H9 (cell line): Measurements from ENCODE around the gene ELAPOR1. TPM values are rescaled to one million over a fixed set of nuclear protein-coding genes. Genes with fewer than 3 reads are reported as not detected.

ENCODE experiments used
- DNase-seq: peaks from one replicate; pipeline ENCODE4 v3.0.0-alpha.2; 2017
- H2AFZ ChIP-seq: one replicate; pipeline ENCODE4 v1.6.1; 2013; ENCODE audit warnings: mild to moderate bottlenecking, low read length, control low read depth, moderate library complexity
- H2AK5ac ChIP-seq: 2 replicates; pipeline ENCODE4 v1.6.1; 2013; ENCODE audit warnings: low read length, control low read depth, mixed read lengths; ENCODE audit not compliant: insufficient read length
- H2BK120ac ChIP-seq: one replicate; pipeline ENCODE4 v1.6.1; 2013; ENCODE audit warnings: low read depth, mild to moderate bottlenecking, low read length, control low read depth, inconsistent platforms; ENCODE audit not compliant: poor library complexity, severe bottlenecking
- H2BK12ac ChIP-seq: 2 replicates; pipeline ENCODE4 v1.6.1; 2013; ENCODE audit warnings: low read length, control low read depth, mixed read lengths, low read depth; ENCODE audit not compliant: insufficient read length
- H2BK15ac ChIP-seq: 2 replicates; pipeline ENCODE4 v1.6.1; 2013; ENCODE audit warnings: low read depth, low read length, control low read depth
- H2BK20ac ChIP-seq: one replicate; pipeline ENCODE4 v1.6.1; 2013; ENCODE audit warnings: low read depth, mild to moderate bottlenecking, low read length, control low read depth, inconsistent platforms; ENCODE audit not compliant: poor library complexity, severe bottlenecking
- H2BK5ac ChIP-seq: 2 replicates; pipeline ENCODE4 v1.6.1; 2013; ENCODE audit warnings: low read length, control low read depth, mixed read lengths; ENCODE audit not compliant: insufficient read length
- H3K14ac ChIP-seq: 2 replicates; pipeline ENCODE4 v1.6.1; 2013; ENCODE audit warnings: low read length, control low read depth; ENCODE audit not compliant: insufficient read depth
- H3K18ac ChIP-seq: 2 replicates; pipeline ENCODE4 v1.6.1; 2013; ENCODE audit warnings: low read depth, mild to moderate bottlenecking, mixed read lengths, low read length, control low read depth; ENCODE audit not compliant: insufficient read length
- H3K23ac ChIP-seq: 2 replicates; pipeline ENCODE4 v1.6.1; 2013; ENCODE audit warnings: low read length, control low read depth, mixed read lengths, low read depth; ENCODE audit not compliant: insufficient read length
- H3K23me2 ChIP-seq: 2 replicates; pipeline ENCODE4 v1.6.1; 2013; ENCODE audit warnings: low read depth, mild to moderate bottlenecking, mixed read lengths, low read length, control low read depth; ENCODE audit not compliant: insufficient read length, poor library complexity, severe bottlenecking
- H3K27ac ChIP-seq: 2 replicates; pipeline ENCODE4 v1.5.1; 2013; ENCODE audit warnings: low read length, control low read depth, mixed read lengths, low read depth; ENCODE audit not compliant: insufficient read length
- H3K27me3 ChIP-seq: 2 replicates; pipeline ENCODE4 v1.6.1; 2013; ENCODE audit warnings: low read length, control low read depth, inconsistent platforms; ENCODE audit not compliant: insufficient read depth
- H3K4ac ChIP-seq: 2 replicates; pipeline ENCODE4 v1.6.1; 2013; ENCODE audit warnings: low read depth, mild to moderate bottlenecking, control low read depth, inconsistent platforms, low read length, moderate library complexity
- H3K4me1 ChIP-seq: 2 replicates; pipeline ENCODE4 v1.6.1; 2013; ENCODE audit warnings: low read length, control low read depth, inconsistent platforms; ENCODE audit not compliant: insufficient read depth
- H3K4me2 ChIP-seq: 2 replicates; pipeline ENCODE4 v1.6.1; 2013; ENCODE audit warnings: low read length, control low read depth, mixed read lengths; ENCODE audit not compliant: insufficient read length, insufficient read depth
- H3K56ac ChIP-seq: 2 replicates; pipeline ENCODE4 v1.6.1; 2013; ENCODE audit warnings: low read depth, mild to moderate bottlenecking, mixed read lengths, low read length, control low read depth; ENCODE audit not compliant: insufficient read length
- H3K79me1 ChIP-seq: 2 replicates; pipeline ENCODE4 v1.6.1; 2013; ENCODE audit warnings: low read depth, mild to moderate bottlenecking, moderate library complexity, low read length, control low read depth, inconsistent platforms; ENCODE audit not compliant: insufficient read depth, poor library complexity, severe bottlenecking
- H3K79me2 ChIP-seq: 2 replicates; pipeline ENCODE4 v1.6.1; 2013; ENCODE audit warnings: low read length, control low read depth, inconsistent platforms; ENCODE audit not compliant: insufficient read depth
- H3K9ac ChIP-seq: 2 replicates; pipeline ENCODE4 v1.6.1; 2013; ENCODE audit warnings: low read length, control low read depth, mixed read lengths; ENCODE audit not compliant: insufficient read length; ENCODE audit errors: extremely low read depth
- H3K9me3 ChIP-seq: one replicate; pipeline ENCODE4 v1.6.1; 2013; ENCODE audit warnings: low read depth, low read length, inconsistent platforms; ENCODE audit not compliant: control insufficient read depth
- H3T11ph ChIP-seq: one replicate; pipeline ENCODE4 v1.6.1; 2013; ENCODE audit warnings: mild to moderate bottlenecking, low read length, control low read depth, inconsistent platforms
- H4K20me1 ChIP-seq: one replicate; pipeline ENCODE4 v1.6.1; 2013; ENCODE audit not compliant: control insufficient read depth, insufficient read length, insufficient read depth
- H4K5ac ChIP-seq: 2 replicates; pipeline ENCODE4 v1.6.1; 2013; ENCODE audit warnings: low read depth, mild to moderate bottlenecking, mixed read lengths, low read length, control low read depth; ENCODE audit not compliant: insufficient read length
- H4K8ac ChIP-seq: replicated peaks from 2 replicates; pipeline ENCODE4 v1.6.1; 2013; ENCODE audit warnings: low read length, control low read depth, mixed read lengths, low read depth; ENCODE audit not compliant: insufficient read length
- H4K91ac ChIP-seq: 2 replicates; pipeline ENCODE4 v1.6.1; 2013; ENCODE audit warnings: low read depth, mild to moderate bottlenecking, moderate library complexity, mixed read lengths, low read length, control low read depth; ENCODE audit not compliant: insufficient read length
- H3K27ac Mint-ChIP-seq, 3 experiments: 2 replicates in 2 of 3; 3 replicates in 1 of 3; pipeline ENCODE4 v1.8.0; 2020 to 2021; ENCODE audit warnings: mixed read lengths in 3 of 3, mild to moderate bottlenecking in 1 of 3, moderate library complexity in 1 of 3
- H3K27me3 Mint-ChIP-seq: 2 replicates; pipeline ENCODE4 v1.8.0; 2021; ENCODE audit warnings: low read depth, mild to moderate bottlenecking, moderate library complexity, mixed read lengths
- H3K36me3 Mint-ChIP-seq, 3 experiments: 2 replicates in 2 of 3; 3 replicates in 1 of 3; pipeline ENCODE4 v1.8.0; 2020 to 2021; ENCODE audit warnings: low read depth in 3 of 3, mixed read lengths in 3 of 3; ENCODE audit not compliant: insufficient read depth in 1 of 3
- H3K4me1 Mint-ChIP-seq, 2 experiments: 2 replicates each; pipeline ENCODE4 v1.8.0; 2020; ENCODE audit warnings: mixed read lengths in 2 of 2
- H3K4me3 Mint-ChIP-seq, 2 experiments: 2 replicates in 1 of 2; 3 replicates in 1 of 2; pipeline ENCODE4 v1.8.0; 2020 to 2021; ENCODE audit warnings: mild to moderate bottlenecking in 2 of 2, mixed read lengths in 2 of 2, moderate library complexity in 1 of 2
- H3K9me3 Mint-ChIP-seq, 2 experiments: 2 replicates in 1 of 2; 3 replicates in 1 of 2; pipeline ENCODE4 v1.8.0; 2020; ENCODE audit warnings: mild to moderate bottlenecking in 2 of 2, mixed read lengths in 2 of 2, moderate library complexity in 1 of 2
- CTCF ChIP-seq: fragments of 200-600 bp; sonication (generic); conservative IDR thresholded peaks from 3 replicates; pipeline ENCODE4 v1.8.0; 2021; ENCODE audit warnings: antibody characterized with exemption, mild to moderate bottlenecking
- WGBS: extraction: QIAGEN DNeasy Blood & Tissue Kit; methylation state at CpG from one replicate; pipeline ENCODE4 v1.1.7; 2013; ENCODE audit warnings: missing lambda C conversion rate, low lambda C conversion rate, mixed read lengths; ENCODE audit not compliant: insufficient read length; ENCODE audit errors: extremely low coverage; 5-methylcytosine and 5-hydroxymethylcytosine counted together
- total RNA-seq: library from RNA; stranded (reverse); gene quantifications from 2 replicates; pipeline ENCODE4 v1.2.1, GENCODE V29; 2021

The ELAPOR1 gene
- total RNA-seq, 1 experiment from 2014 or later, result 0.55 TPM

GRCh38 chr1:109080441-109081082 is 33.4 kb upstream of the ELAPOR1 start:
- Histone ChIP-seq H3K4me1 (peaks cover 2% of the 10 kb centered on the region; the same call in 1 of the 2 replicates), H2BK120ac (no peak overlapping the region), H3K79me2 (no peaks in the 10 kb centered on the region; the same call in 1 of the 2 replicates), H3K18ac (no peak overlapping the region), H3K27me3 (no peaks in the 10 kb centered on the region), H3K56ac (no peak overlapping the region), H4K20me1 (no peaks in the 10 kb centered on the region), H2BK12ac (no peak overlapping the region), H4K5ac (no peak overlapping the region), H3T11ph (no peak overlapping the region), H3K23me2 (no peaks in the 10 kb centered on the region), H3K4me2 (no peak overlapping the region), H3K23ac (no peak overlapping the region), H2AK5ac (no peak overlapping the region), H3K9ac (no peak overlapping the region), H2BK15ac (no peak overlapping the region), H3K9me3 (no peaks in the 10 kb centered on the region), H3K14ac (no peak overlapping the region), H3K27ac (no peak overlapping the region), H2AFZ (no peak overlapping the region), H4K8ac (no peak overlapping the region), H2BK5ac (no peak overlapping the region), H3K79me1 (no peaks in the 10 kb centered on the region), H4K91ac (no peak overlapping the region), H2BK20ac (no peak overlapping the region), H3K4ac (no peak overlapping the region)
- Mint-ChIP-seq H3K27me3 (no peaks in the 10 kb centered on the region), H3K9me3 (peaks cover 0 to 3% of the 10 kb centered on the region in 2 experiments; a peak in 1 of 5 replicates), H3K4me1 (peaks cover 24 to 25% of the 10 kb centered on the region in 2 experiments), H3K4me3 (no peak overlapping the region), H3K36me3 (peaks cover 0 to 2% (median 1%) of the 10 kb centered on the region in 3 experiments; a peak in 2 of 7 replicates), H3K27ac (peak overlapping the region; percentile 13 to 65 (median 16); a peak in 3 of 7 replicates)
- WGBS, result no CpG with 5 or more reads among the region's 5 CpGs
- no peak for DNase-seq
- TF ChIP-seq CTCF, result no peak
